AG04450 (cell line): ENCODE measurements around the gene CDC42BPB. TPM values are rescaled to one million over a fixed set of nuclear protein-coding genes. Genes with fewer than 3 reads are reported as not detected.

Experiments
- CTCF ChIA-PET: fragments of 300-600, 350-600 bp; formaldehyde crosslinking; extraction: SDS; loops from one replicate; lab custom pipeline; 2022; ENCODE audit warnings: antibody characterized with exemption, inconsistent platforms; lab: Charles Lee
- POLR2A ChIA-PET: fragments of 350-600 bp; formaldehyde crosslinking; extraction: SDS; loops from one replicate; lab custom pipeline; 2021; ENCODE audit warnings: antibody characterized with exemption, inconsistent platforms; lab: Yijun Ruan, JAX
- DNase-seq: peaks from one replicate; pipeline ENCODE4 v3.0.0-alpha.2; 2011; ENCODE audit warnings: low read depth, low spot score
- H3K27ac ChIP-seq: one replicate; pipeline ENCODE4 v1.5.1; 2012; ENCODE audit warnings: low read depth, low read length, control low read depth
- H3K27me3 ChIP-seq: one replicate; pipeline ENCODE4 v1.6.0; 2012; ENCODE audit warnings: low read length; ENCODE audit not compliant: control insufficient read depth, insufficient read depth
- H3K4me3 ChIP-seq: 2 replicates; pipeline ENCODE4 v1.5.1; 2011; ENCODE audit warnings: mild to moderate bottlenecking, low read depth, low read length, control low read depth
- H3K9me3 ChIP-seq: 2 replicates; pipeline ENCODE4 v1.5.1; 2012; ENCODE audit warnings: low read length; ENCODE audit not compliant: control insufficient read depth, insufficient read depth
- CTCF ChIP-seq: IDR thresholded peaks from 2 replicates; pipeline ENCODE4 v1.5.1; 2011; ENCODE audit warnings: low read depth, low read length, control low read depth, inconsistent platforms
- polyA plus RNA-seq: library from polyadenylated mRNA; depleted of rRNA; stranded (reverse); fragments of >200 nt; gene quantifications from 2 replicates; pipeline ENCODE4 v1.2.3, GENCODE V29; 2011

The CDC42BPB gene
- polyA plus RNA-seq, 1 experiment = 57.0 TPM

GRCh38 chr14:102932484-102933248 is 124.7 kb downstream of the CDC42BPB start:
- Histone ChIP-seq H3K27ac (no peak overlapping the region), H3K9me3 (peaks cover 11% of the 10 kb centered on the region; the same call in 1 of the 2 replicates), H3K4me3 (no peak overlapping the region), H3K27me3 (peaks cover 24% of the 10 kb centered on the region)
- POLR2A ChIA-PET = no interaction called here
- no peak for TF ChIP-seq CTCF
- DNase-seq = no peak
- CTCF ChIA-PET = no interaction called here

GRCh38 chr14:102931580-102932285 is 125.6 kb downstream of the CDC42BPB start:
- CTCF ChIA-PET = interaction anchor here (1.7 kb wide), 1 partner anchor 238 kb away, joined by 4 read pairs; no protein-coding TSS in a partner anchor
- TF ChIP-seq CTCF = no peak
- Histone ChIP-seq H3K27ac (no peak overlapping the region), H3K4me3 (no peak overlapping the region), H3K27me3 (peaks cover 29% of the 10 kb centered on the region), H3K9me3 (peaks cover 11% of the 10 kb centered on the region; the same call in 1 of the 2 replicates)
- POLR2A ChIA-PET = no interaction called here
- no peak for DNase-seq

- Histone ChIP-seq H3K4me3 (no peak overlapping the region), H3K27ac (no peak overlapping the region), H3K9me3 (peaks cover 11% of the 10 kb centered on the region; the same call in 1 of the 2 replicates), H3K27me3 (peaks cover 29% of the 10 kb centered on the region)
- ChIA-PET POLR2A (interaction anchor here (0.6 to 0.8 kb wide), 2 partner anchors 16 to 403 kb away, joined by 3 to 5 read pairs; partner anchors contain the start of gene EIF5), CTCF (interaction anchor here (1.7 kb wide), 1 partner anchor 237 kb away, joined by 4 read pairs; no protein-coding TSS in a partner anchor)
- TF ChIP-seq CTCF = no peak
- DNase-seq = no peak
Observed at GRCh38 chr14:102930753-102931579, 126.4 kb downstream of the CDC42BPB start.

GRCh38 chr14:102930138-102930752 is 127.1 kb downstream of the CDC42BPB start:
- H3K27me3 ChIP-seq = peaks cover 36% of the 10 kb centered on the region
- peaks cover 11% of the 10 kb centered on the region; the same call in 1 of the 2 replicates for H3K9me3 ChIP-seq
- POLR2A ChIA-PET = interaction anchor here (0.6 to 0.8 kb wide), 2 partner anchors 16 to 404 kb away, joined by 3 to 5 read pairs; partner anchors contain the start of gene EIF5
- DNase-seq = no peak
- CTCF ChIA-PET = interaction anchor here (0.5 to 1.7 kb wide), 2 partner anchors 36 to 237 kb away, joined by 3 to 4 read pairs; no protein-coding TSS in a partner anchor
- H3K27ac ChIP-seq = no peak overlapping the region
- no peak for TF ChIP-seq CTCF
- no peak overlapping the region for H3K4me3 ChIP-seq
